Lung microvascular endothelial cell (primary cell): ENCODE data around the gene PRKN. TPM values are rescaled to one million over a fixed set of nuclear protein-coding genes. Genes with fewer than 3 reads are reported as not detected.

Experiments
- DNase-seq, 2 donors: peaks; one replicate each; pipeline versions ENCODE4 v3.0.0 to v3.0.0-alpha.2; 2010; ENCODE audit warnings: low read depth in 2 of 2
- total RNA-seq: library from RNA; depleted of rRNA; stranded (reverse); fragments of >200 nt; gene quantifications from 2 replicates; pipeline ENCODE4 v1.2.1, GENCODE V29; 2014

Gene PRKN
- total RNA-seq, 1 donor from 2014 or later, result 0.40 TPM

- DNase-seq, result no peak
Observed at GRCh38 chr6:161740486-161740885, 987.1 kb downstream of the PRKN start.

GRCh38 chr6:161736781-161737292 is 990.7 kb downstream of the PRKN start:
- DNase-seq, result no peak

GRCh38 chr6:161736326-161736725 is 991.2 kb downstream of the PRKN start:
- no peak for DNase-seq

GRCh38 chr6:161732594-161732993 is 995.0 kb downstream of the PRKN start:
- DNase-seq, result no peak

DNA sequence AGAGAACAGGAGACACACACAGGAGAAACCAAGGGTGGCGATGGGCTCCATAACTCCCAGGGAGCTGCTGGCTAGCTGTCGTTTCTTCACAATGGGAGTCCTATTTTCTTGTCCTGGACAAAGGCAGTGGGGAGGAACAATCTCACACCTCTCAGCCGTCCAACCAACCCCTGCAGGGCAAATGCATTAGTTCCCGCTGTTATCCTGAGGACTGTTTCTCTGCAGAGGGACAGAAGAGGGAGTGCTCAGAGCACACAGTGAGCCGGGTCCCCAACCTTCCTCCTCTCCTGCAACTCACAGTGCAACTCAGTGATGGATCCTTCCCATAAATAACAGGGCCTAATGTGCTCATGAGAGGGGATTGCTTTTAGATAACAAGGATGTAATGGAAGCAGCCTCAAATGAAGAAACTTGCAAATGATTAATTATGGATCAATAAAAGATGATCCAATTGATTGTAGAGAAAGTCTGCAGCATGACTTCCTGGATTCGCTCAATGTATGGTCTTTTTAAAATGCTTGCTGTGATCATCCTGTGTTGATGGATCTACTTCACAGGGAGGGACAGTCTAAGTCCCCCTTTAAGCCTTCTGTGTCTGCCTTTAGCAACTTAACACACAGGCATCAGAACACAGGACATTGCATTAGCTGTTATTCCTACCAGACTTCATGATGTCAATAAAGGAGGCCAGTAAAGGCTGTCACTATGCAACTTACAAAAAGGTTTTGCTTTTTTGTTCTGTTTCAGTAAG is 1000.3 kb downstream of the PRKN start:
- no peak for DNase-seq

GRCh38 chr6:161722394-161722793 is 1005.2 kb downstream of the PRKN start:
- DNase-seq, result no peak

DNA sequence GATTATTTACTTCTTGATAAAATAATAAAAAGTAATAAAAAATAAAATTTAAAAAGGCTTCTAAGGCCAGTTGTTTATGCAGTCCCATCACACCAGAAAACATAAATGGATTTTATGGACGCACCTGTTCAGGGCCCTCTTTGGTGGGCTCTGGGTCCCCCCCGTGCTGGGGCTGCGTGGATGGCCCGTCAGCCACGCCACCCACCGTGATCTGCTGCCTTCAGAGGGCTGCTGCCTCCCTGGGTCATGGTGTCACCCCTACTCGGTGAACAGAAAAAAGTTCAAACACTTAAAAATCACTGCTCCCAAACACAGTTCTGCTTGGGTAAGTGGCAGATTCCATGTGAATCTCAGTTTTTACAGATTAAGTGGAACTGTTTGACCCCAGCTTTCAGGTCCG is 1006.1 kb downstream of the PRKN start:
- DNase-seq, result no peak

DNA sequence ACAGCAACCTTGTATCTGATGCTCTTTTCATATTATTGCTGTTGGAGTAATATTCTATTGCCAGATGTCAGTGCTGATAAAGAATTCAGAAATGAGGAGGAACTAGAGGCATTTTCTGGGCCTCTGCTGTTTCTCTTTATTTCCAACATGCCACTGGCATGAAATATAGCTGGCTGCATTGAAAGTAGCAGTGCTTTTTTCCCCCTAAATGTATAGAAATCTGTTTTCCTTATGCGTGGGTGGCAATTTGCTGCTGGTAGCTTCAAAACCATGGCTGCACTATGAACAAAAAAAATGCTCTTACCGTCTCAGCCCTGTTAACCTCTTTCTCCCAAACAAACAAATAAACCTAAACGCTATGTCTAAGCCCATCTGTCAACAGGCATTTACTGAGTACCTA is 1011.4 kb downstream of the PRKN start:
- no peak for DNase-seq

DNA sequence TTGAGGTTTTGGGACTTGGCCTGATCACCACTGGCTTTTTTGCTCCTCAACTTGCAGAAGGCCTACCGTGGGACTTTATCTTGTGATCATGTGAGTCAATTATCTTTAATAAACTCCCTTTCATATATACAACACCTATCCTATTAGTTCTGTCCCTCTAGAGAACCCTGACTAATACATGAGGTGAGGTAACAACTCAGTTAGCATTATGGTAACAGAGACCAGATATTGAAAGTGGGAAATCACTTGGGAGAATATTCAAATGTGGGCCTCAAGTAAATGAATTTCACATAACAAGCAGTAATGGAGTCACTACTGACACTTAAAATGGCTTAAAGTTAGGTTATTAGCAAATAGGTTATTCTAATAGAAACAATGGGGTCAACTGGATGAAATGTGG is 1015.6 kb downstream of the PRKN start:
- no peak for DNase-seq

DNA sequence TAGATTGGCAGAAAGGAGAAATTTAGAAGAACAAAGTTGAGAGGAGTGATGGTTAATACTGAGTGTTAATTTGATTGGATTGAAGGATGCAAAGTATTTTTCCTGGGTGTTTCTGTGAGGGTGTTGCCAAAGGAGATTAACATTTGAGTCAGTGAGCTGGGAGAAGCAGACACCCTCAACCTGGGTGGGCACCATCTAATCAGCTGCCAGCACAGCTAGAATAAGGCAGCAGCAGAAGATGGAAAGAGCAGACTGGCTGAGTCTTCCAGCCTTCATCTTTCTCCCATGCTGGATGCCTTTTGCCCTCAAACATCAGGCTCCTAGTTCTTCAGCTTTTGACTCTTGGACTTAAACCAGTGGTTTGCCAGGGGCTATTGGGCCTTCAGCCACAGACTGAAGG is 1016.1 kb downstream of the PRKN start:
- no peak for DNase-seq

DNA sequence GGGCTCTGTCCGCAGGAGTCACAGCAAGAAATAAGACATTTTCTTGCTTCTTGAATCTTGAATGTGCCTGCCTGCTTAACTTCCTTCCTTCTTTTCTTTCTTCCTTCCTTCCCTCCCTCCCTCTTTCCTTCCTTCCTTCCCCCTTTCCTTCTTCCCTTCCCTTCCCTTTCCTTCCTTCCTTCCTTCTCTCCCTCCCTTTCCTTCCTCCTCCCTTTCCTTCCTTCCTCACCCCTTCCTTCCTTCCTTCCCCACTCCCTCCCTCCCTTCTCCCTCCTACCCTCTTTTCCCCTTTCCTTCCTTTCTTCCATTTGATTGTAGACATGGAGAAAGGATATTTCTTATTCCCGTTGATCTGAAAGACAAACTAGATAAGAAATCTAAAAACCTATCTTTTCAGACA is 1016.9 kb downstream of the PRKN start:
- DNase-seq, result no peak

GRCh38 chr6:161701056-161701455 is 1026.5 kb downstream of the PRKN start:
- DNase-seq, result no peak

DNA sequence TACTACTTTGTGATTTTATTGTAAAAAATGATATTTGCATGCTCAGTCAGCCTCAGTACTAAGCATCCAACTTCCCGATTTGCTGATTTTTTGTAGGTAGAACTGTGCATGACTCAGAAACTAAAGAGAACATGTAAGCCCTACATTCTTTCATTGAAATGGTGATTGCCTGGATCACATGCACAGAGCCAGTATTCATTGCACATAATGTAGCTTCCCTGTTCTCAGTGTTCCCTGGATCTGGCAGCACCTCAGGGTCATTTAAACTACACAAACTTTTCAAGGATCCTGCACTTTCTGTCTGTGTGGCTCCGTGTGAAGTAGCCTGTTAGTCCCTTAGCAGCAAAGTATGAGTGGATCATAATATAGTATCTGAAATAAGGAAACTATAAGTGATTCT is 1030.8 kb downstream of the PRKN start:
- no peak for DNase-seq

GRCh38 chr6:161694995-161695394 is 1032.6 kb downstream of the PRKN start:
- peak in 1 of 2 donors; percentile 17 for DNase-seq

- DNase-seq, result no peak
Observed at GRCh38 chr6:161686655-161687054, 1040.9 kb downstream of the PRKN start.

- DNase-seq, result no peak
Observed at GRCh38 chr6:161684731-161685475, 1042.7 kb downstream of the PRKN start.

DNA sequence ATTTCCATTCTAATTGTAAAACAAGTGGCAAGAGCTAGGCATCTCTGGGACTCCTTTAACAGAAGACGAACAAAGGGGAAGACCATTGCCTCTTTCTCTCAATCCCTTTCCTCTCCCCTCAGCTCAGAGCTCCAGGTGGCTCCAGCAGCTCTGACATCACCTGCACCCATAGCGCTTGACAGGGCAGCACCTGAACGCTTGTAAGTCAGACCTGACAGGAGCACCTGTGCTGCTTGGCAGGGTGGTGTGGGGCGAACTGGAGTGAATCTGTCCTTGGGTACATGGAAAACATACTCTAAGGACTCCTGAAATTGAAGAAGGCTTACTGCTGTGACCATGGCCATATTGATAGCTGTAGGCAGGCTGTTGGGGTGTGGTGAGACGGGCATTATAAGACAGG is 1044.2 kb downstream of the PRKN start:
- no peak for DNase-seq

DNA sequence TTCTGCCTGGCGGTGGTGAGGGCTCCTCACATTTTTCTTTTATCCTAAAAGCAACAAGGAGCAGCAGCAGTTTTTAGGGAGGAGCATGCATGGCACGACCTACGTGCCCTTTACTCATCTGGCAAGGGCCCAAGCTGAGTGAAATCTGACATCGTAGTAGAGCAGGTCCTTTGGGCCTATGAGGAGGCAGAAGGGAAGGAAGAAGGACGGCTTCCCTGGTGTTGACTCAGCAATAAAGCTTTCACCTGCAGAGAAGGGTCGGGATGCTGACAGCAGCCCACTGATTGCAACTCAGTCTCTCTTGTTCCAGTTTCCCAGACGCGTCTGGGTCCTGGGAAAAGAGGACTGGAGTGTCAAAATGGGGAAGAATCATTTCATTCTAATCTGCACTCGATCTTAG is 1044.6 kb downstream of the PRKN start:
- no peak for DNase-seq

DNA sequence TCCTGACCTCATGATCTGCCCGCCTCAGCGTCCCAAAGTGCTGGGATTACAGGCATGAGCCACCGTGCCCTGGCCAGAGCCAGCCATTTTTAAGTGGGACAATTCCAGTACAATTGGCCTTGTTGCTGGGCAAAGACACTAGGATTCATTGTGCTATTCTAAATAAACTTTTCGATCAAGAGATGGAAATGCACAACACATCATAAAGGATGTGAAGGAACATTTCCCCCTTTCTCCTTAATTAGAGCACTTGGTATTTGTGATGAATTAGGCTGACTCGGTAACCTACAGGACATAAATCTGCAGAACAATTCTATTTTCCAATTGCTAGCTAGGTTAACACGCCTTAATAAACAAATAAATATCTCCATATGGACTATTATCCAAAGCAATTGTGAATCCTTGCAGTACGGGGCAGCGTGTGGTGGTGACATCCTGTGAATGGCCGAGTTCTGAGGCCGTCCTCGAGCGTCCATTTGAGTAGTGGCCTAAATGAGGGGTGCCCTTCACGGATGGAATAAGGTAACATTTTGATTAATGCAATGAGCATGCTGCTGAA is 1047.5 kb downstream of the PRKN start:
- no peak for DNase-seq

- DNase-seq, result no peak
Observed at GRCh38 chr6:161677188-161677587, 1050.4 kb downstream of the PRKN start.

GRCh38 chr6:161676586-161676985 is 1051.0 kb downstream of the PRKN start:
- DNase-seq, result no peak

- DNase-seq, result no peak
Observed at GRCh38 chr6:161674930-161675682, 1052.5 kb downstream of the PRKN start.
